Measurements from ENCODE around the gene NEUROD2.
A peak's percentile ranks its signal among the peaks of the same experiment; 100 is the strongest.

NEUROD2 gene

GRCh38 chr17:39635614-39636176 is 28.0 kb upstream of the NEUROD2 start:
- DNase-seq (ENCODE audit: low read depth in 2 of 2): no peak

GRCh38 chr17:39634384-39634871 is 26.7 kb upstream of the NEUROD2 start:
- no peak for DNase-seq (ENCODE audit: low read depth in 2 of 2)

GRCh38 chr17:39633570-39634183 is 26.0 kb upstream of the NEUROD2 start:
- no peak for DNase-seq (ENCODE audit: low read depth in 2 of 2)

- no peak for DNase-seq (ENCODE audit: low read depth in 2 of 2)
These were observed 24.6 kb upstream of the NEUROD2 start for GRCh38 chr17:39632153-39632941.

GRCh38 chr17:39631403-39631802 is 23.7 kb upstream of the NEUROD2 start:
- DNase-seq (ENCODE audit: low read depth in 2 of 2): no peak

- no peak for DNase-seq (ENCODE audit: low read depth in 2 of 2)
These were observed 22.2 kb upstream of the NEUROD2 start for GRCh38 chr17:39629898-39630297.

- DNase-seq (ENCODE audit: low read depth in 2 of 2): no peak
These were observed 21.8 kb upstream of the NEUROD2 start for GRCh38 chr17:39629494-39629880.

GRCh38 chr17:39628655-39629493 is 21.2 kb upstream of the NEUROD2 start:
- DNase-seq (ENCODE audit: low read depth in 2 of 2): no peak

GRCh38 chr17:39627712-39628516 is 20.2 kb upstream of the NEUROD2 start:
- DNase-seq (ENCODE audit: low read depth in 2 of 2): no peak

GRCh38 chr17:39627047-39627711 is 19.5 kb upstream of the NEUROD2 start:
- no peak for DNase-seq (ENCODE audit: low read depth in 2 of 2)

GRCh38 chr17:39626171-39627046 is 18.7 kb upstream of the NEUROD2 start, which contains the start of gene PPP1R1B:
PPP1R1B (plus strand) TSS chr17:39626952; CDS start chr17:39627393, 441 bp downstream.
- no peak for DNase-seq (ENCODE audit: low read depth in 2 of 2)

- no peak for DNase-seq (ENCODE audit: low read depth in 2 of 2)
These were observed 17.6 kb upstream of the NEUROD2 start for GRCh38 chr17:39625198-39625785.

GRCh38 chr17:39624313-39624712 is 16.6 kb upstream of the NEUROD2 start:
- DNase-seq (ENCODE audit: low read depth in 2 of 2): no peak

- peak; percentile 85 to 91 for DNase-seq (ENCODE audit: low read depth in 2 of 2)
These were observed 15.7 kb upstream of the NEUROD2 start for GRCh38 chr17:39623356-39623950.

- no peak for DNase-seq (ENCODE audit: low read depth in 2 of 2)
These were observed 14.8 kb upstream of the NEUROD2 start for GRCh38 chr17:39622380-39623006.

- peak; percentile 83 to 86 for DNase-seq (ENCODE audit: low read depth in 2 of 2)
These were observed 14.0 kb upstream of the NEUROD2 start for GRCh38 chr17:39621523-39622379.

GRCh38 chr17:39619786-39620101 is 12.0 kb upstream of the NEUROD2 start:
- DNase-seq (ENCODE audit: low read depth in 2 of 2): no peak

Data from activated CD4-positive, alpha-beta T cell treated with anti-CD3 and anti-CD28 coated beads for 24 hours (primary cell).